HCT116 (cell line): ENCODE results near the gene AQP5. TPM values are rescaled to one million over a fixed set of nuclear protein-coding genes. Genes with fewer than 3 reads are reported as not detected.

ENCODE experiments used
- ATAC-seq: fragments of 200-7000 bp; cut with Tn5 transposase; 2 replicates; pipeline ENCODE4 v1.9.1; 2020; ENCODE audit warnings: mild to moderate bottlenecking, moderate library complexity
- BruUV-seq: library from RNA; stranded (reverse); fragments of 400-500 nt; replicated peaks from 2 replicates; lab custom pipeline; 2021; lab: Mats Ljungman, UMichigan
- CTCF ChIA-PET: fragments of 300-600 bp; sonication (Branson Sonifier 250); formaldehyde crosslinking; loops from one replicate; lab custom pipeline; 2021; ENCODE audit warnings: antibody characterized with exemption; lab: Charles Lee
- POLR2A ChIA-PET: fragments of 300-600, 350-600 bp; sonication (Branson Sonifier 250); formaldehyde crosslinking; loops from one replicate; lab custom pipeline; 2021; ENCODE audit warnings: antibody characterized with exemption; lab: Charles Lee
- RAD21 ChIA-PET, 2 experiments: fragments of 300-600 bp; sonication (Branson Sonifier 250); formaldehyde crosslinking; loops; one replicate each; lab custom pipeline; 2023; ENCODE audit warnings: low total read pairs in 2 of 2; ENCODE audit not compliant: uncharacterized antibody in 2 of 2, unreplicated experiment in 2 of 2, low non-redundant PET in 1 of 2; lab: Charles Lee
- DNase-seq: peaks from one replicate; pipeline ENCODE4 v3.0.0-alpha.2; 2010; ENCODE audit warnings: low read depth, low spot score
- H2AFZ ChIP-seq: fragments of 200-600 bp; shearing (Covaris generic), sonication (generic); 2 replicates; pipeline ENCODE4 v1.6.1; 2017; ENCODE audit warnings: low read depth, mixed run types, mixed read lengths, antibody characterized with exemption, low read length; ENCODE audit not compliant: poor library complexity, severe bottlenecking
- H3K27ac ChIP-seq: 2 replicates; pipeline ENCODE4 v1.5.1; 2012; ENCODE audit warnings: low read depth, low read length
- H3K27me3 ChIP-seq: fragments of 200-600 bp; sonication (generic); 2 replicates; pipeline ENCODE4 v1.6.1; 2016; ENCODE audit warnings: mixed run types, low read length, mixed read lengths; ENCODE audit not compliant: insufficient read depth
- H3K36me3 ChIP-seq, 2 experiments: fragments of 200-500 bp in 1 of 2; fragments of 200-600 bp in 1 of 2; sonication (Bioruptor generic) in 1 of 2; sonication (generic) in 1 of 2; 2 replicates each; pipeline versions ENCODE4 v1.5.1 to v1.6.1; 2014 to 2016; ENCODE audit warnings: low read length in 2 of 2, inconsistent platforms in 1 of 2, mixed read lengths in 1 of 2, mixed run types in 1 of 2; ENCODE audit not compliant: insufficient read depth in 2 of 2, control insufficient read depth in 1 of 2
- H3K4me1 ChIP-seq, 2 experiments: fragments of 200-600 bp in 1 of 2; sonication (generic) in 1 of 2; 2 replicates each; pipeline versions ENCODE4 v1.5.1 to v1.6.1; 2012 to 2017; ENCODE audit warnings: low read length in 2 of 2, inconsistent platforms in 1 of 2, mild to moderate bottlenecking in 1 of 2, mixed read lengths in 1 of 2, mixed run types in 1 of 2, moderate library complexity in 1 of 2; ENCODE audit not compliant: insufficient read depth in 2 of 2, control insufficient read depth in 1 of 2
- H3K4me2 ChIP-seq: fragments of 200-600 bp; sonication (generic); 2 replicates; pipeline ENCODE4 v1.6.1; 2017; ENCODE audit warnings: mixed run types, low read length, mixed read lengths
- H3K4me3 ChIP-seq, 2 experiments: fragments of 200-600 bp in 1 of 2; sonication (generic) in 1 of 2; replicated peaks in 1 of 2; 2 replicates each; pipeline ENCODE4 v1.5.1; 2011 to 2016; ENCODE audit warnings: low read length in 2 of 2, control low read depth in 1 of 2, low read depth in 1 of 2, mild to moderate bottlenecking in 1 of 2, mixed read lengths in 1 of 2, mixed run types in 1 of 2
- H3K79me2 ChIP-seq: fragments of 200-600 bp; sonication (generic); 2 replicates; pipeline ENCODE4 v1.6.1; 2017; ENCODE audit warnings: mild to moderate bottlenecking, mixed run types, low read length, moderate library complexity, mixed read lengths; ENCODE audit not compliant: insufficient read depth
- H3K9ac ChIP-seq: fragments of 200-600 bp; sonication (generic); 2 replicates; pipeline ENCODE4 v1.6.1; 2016; ENCODE audit warnings: low read length, mixed read lengths
- H3K9me2 ChIP-seq: fragments of 200-600 bp; sonication (generic), shearing (Covaris generic); 2 replicates; pipeline ENCODE4 v1.6.1; 2017; ENCODE audit warnings: mixed run types, mild to moderate bottlenecking, moderate library complexity; ENCODE audit not compliant: insufficient read depth
- H3K9me3 ChIP-seq, 2 experiments: fragments of 200-500 bp in 1 of 2; fragments of 200-600 bp in 1 of 2; sonication (Bioruptor generic) in 1 of 2; sonication (generic) in 1 of 2; 2 replicates each; pipeline ENCODE4 v1.6.1; 2014 to 2017; ENCODE audit warnings: low read length in 2 of 2, mixed read lengths in 2 of 2, inconsistent platforms in 1 of 2, low read depth in 1 of 2, mild to moderate bottlenecking in 1 of 2, mixed run types in 1 of 2, moderate library complexity in 1 of 2; ENCODE audit not compliant: control insufficient read depth in 1 of 2, insufficient read depth in 1 of 2
- H4K20me1 ChIP-seq: fragments of 200-600 bp; sonication (generic), shearing (Covaris generic); 2 replicates; pipeline ENCODE4 v1.6.1; 2017; ENCODE audit warnings: mixed run types, mild to moderate bottlenecking, moderate library complexity; ENCODE audit not compliant: insufficient read depth
- ATF3 ChIP-seq: IDR thresholded peaks from 2 replicates; pipeline ENCODE4 v1.6.1; 2012
- CEBPB ChIP-seq: IDR thresholded peaks from 2 replicates; pipeline ENCODE4 v1.6.1; 2012; ENCODE audit warnings: low read depth
- CTCF ChIP-seq, 3 experiments: fragments of 200-600 bp in 1 of 3; sonication (generic) in 1 of 3; IDR thresholded peaks in 2 of 3; conservative IDR thresholded peaks in 1 of 3; 2 replicates each; pipeline ENCODE4 v1.5.1; 2012 to 2017; ENCODE audit warnings: low read depth in 2 of 3, low read length in 2 of 3, antibody characterized with exemption in 1 of 3, borderline replicate concordance in 1 of 3, control low read depth in 1 of 3, mild to moderate bottlenecking in 1 of 3, mixed read lengths in 1 of 3, mixed run types in 1 of 3, moderate library complexity in 1 of 3; ENCODE audit not compliant: insufficient read depth in 1 of 3
- EGR1 ChIP-seq: IDR thresholded peaks from 2 replicates; pipeline ENCODE4 v1.6.1; 2012; ENCODE audit warnings: low read depth
- ELF1 ChIP-seq: IDR thresholded peaks from 2 replicates; pipeline ENCODE4 v1.6.1; 2012; ENCODE audit warnings: low read depth, borderline replicate concordance
- EZH2 ChIP-seq: fragments of 200-600 bp; sonication (generic); IDR thresholded peaks from 2 replicates; pipeline ENCODE4 v1.6.1; 2017; ENCODE audit warnings: antibody characterized with exemption, mixed run types
- EZH2phosphoT487 ChIP-seq: fragments of 200-600 bp; IDR thresholded peaks from 2 replicates; pipeline ENCODE4 v1.6.1; 2018; ENCODE audit warnings: antibody characterized with exemption, borderline replicate concordance
- MAX ChIP-seq: IDR thresholded peaks from 2 replicates; pipeline ENCODE4 v1.6.1; 2012
- POLR2AphosphoS5 ChIP-seq: IDR thresholded peaks from 2 replicates; pipeline ENCODE4 v1.6.1; 2011; ENCODE audit warnings: mild to moderate bottlenecking, low read depth, low read length, moderate library complexity
- RAD21 ChIP-seq: IDR thresholded peaks from 2 replicates; pipeline ENCODE4 v1.6.1; 2012; ENCODE audit warnings: low read depth, mild to moderate bottlenecking
- SIN3A ChIP-seq: IDR thresholded peaks from 2 replicates; pipeline ENCODE4 v1.6.1; 2012; ENCODE audit warnings: low read depth
- SP1 ChIP-seq: IDR thresholded peaks from 2 replicates; pipeline ENCODE4 v1.6.1; 2012; ENCODE audit warnings: low read depth
- TCF7L2 ChIP-seq: IDR thresholded peaks from 2 replicates; pipeline ENCODE4 v1.7.0; 2011; ENCODE audit warnings: borderline replicate concordance, inconsistent platforms; ENCODE audit not compliant: insufficient read depth, insufficient read length; ENCODE audit errors: extremely low read depth
- YY1 ChIP-seq: IDR thresholded peaks from 2 replicates; pipeline ENCODE4 v1.6.1; 2011; ENCODE audit warnings: low read length, low read depth, moderate library complexity, mild to moderate bottlenecking; ENCODE audit not compliant: insufficient replicate concordance; ENCODE audit errors: extremely low read depth
- ZBTB33 ChIP-seq: IDR thresholded peaks from 2 replicates; pipeline ENCODE4 v1.6.1; 2011; ENCODE audit warnings: mild to moderate bottlenecking, low read length, moderate library complexity; ENCODE audit not compliant: insufficient replicate concordance; ENCODE audit errors: extremely low read depth
- ZNF274 ChIP-seq: fragments of 200-500 bp; sonication (Bioruptor generic); IDR thresholded peaks from 2 replicates; pipeline ENCODE4 v1.6.1; 2014; ENCODE audit warnings: mild to moderate bottlenecking, low read depth, low read length, inconsistent platforms
- intact Hi-C: fragments of 100-400 bp; cut with micrococcal nuclease; formaldehyde crosslinking; loops from 2 replicates; pipeline ENCODE4 v1.10.0; 2022
- total RNA-seq: library from RNA; stranded (reverse); gene quantifications from one replicate; pipeline ENCODE4 v1.2.1, GENCODE V29; 2021; ENCODE audit not compliant: unreplicated experiment

Gene AQP5
- total RNA-seq, 1 experiment from 2014 or later = not detected

- no peak for TF ChIP-seq CEBPB
- no peak for TF ChIP-seq RAD21
- TF ChIP-seq YY1 = no peak
Observed at GRCh38 chr12:49976557-49976956, 14.9 kb downstream of the AQP5 start (continued).

GRCh38 chr12:49978125-49978524, 16.5 kb downstream of the AQP5 start:
- Histone ChIP-seq H3K27me3 (no peaks in the 10 kb centered on the region), H3K4me3 (no peak overlapping the region), H3K9me2 (no peaks in the 10 kb centered on the region), H3K9ac (no peak overlapping the region), H2AFZ (no peak overlapping the region), H3K4me1 (no peaks in the 10 kb centered on the region), H3K27ac (no peak overlapping the region), H4K20me1 (no peaks in the 10 kb centered on the region), H3K36me3 (no peaks in the 10 kb centered on the region), H3K79me2 (no peaks in the 10 kb centered on the region), H3K4me2 (no peak overlapping the region), H3K9me3 (no peaks in the 10 kb centered on the region)
- BruUV-seq = no TSS peak
- RAD21 ChIA-PET = no interaction called here
- CTCF ChIA-PET = interaction anchor here (1.4 kb wide), 1 partner anchor 11 kb away, joined by 5 read pairs; no protein-coding TSS in a partner anchor
- intact Hi-C loops = no loop called here
- DNase-seq (no peak), ATAC-seq (no peak)
- POLR2A ChIA-PET = interaction anchor here (1.1 kb wide), 1 partner anchor 47 kb away, joined by 3 read pairs; the partner anchor contains the start of gene RACGAP1
- TF ChIP-seq ELF1 (no peak), EZH2phosphoT487 (no peak), TCF7L2 (no peak), EGR1 (no peak), EZH2 (no peak), MAX (no peak), POLR2AphosphoS5 (no peak), ATF3 (no peak), SIN3A (no peak), ZNF274 (no peak), ZBTB33 (no peak), CTCF (IDR thresholded peaks at IDR 0.05 in 2 of 3, conservative IDR thresholded peaks at IDR 0.05 in 1 of 3; ENCODE audit: borderline replicate concordance in 1 of 3, insufficient read depth in 1 of 3, low read depth in 2 of 3, low read length in 2 of 3) (no peak), CEBPB (no peak), SP1 (no peak)
